Activated B cell treated with CpG ODN at 0.5 μM for 24 hours (primary cell): ENCODE data around the gene MCM3AP. TPM values are rescaled to one million over a fixed set of nuclear protein-coding genes. Genes with fewer than 3 reads are reported as not detected.

ENCODE experiments used
- ATAC-seq: fragments of 200-7000 bp; cut with Tn5 transposase; one replicate; pipeline ENCODE4 v1.10.0; 2021; ENCODE audit warnings: low read depth, mild to moderate bottlenecking, moderate library complexity
- CTCF ChIA-PET: fragments of 350-600 bp; sonication (Branson Sonifier 250); formaldehyde crosslinking; loops from one replicate; lab custom pipeline; 2021; ENCODE audit warnings: antibody characterized with exemption; lab: Charles Lee
- POLR2A ChIA-PET: fragments of 350-600 bp; sonication (Branson Sonifier 250); formaldehyde crosslinking; loops from one replicate; lab custom pipeline; 2021; ENCODE audit warnings: antibody characterized with exemption; lab: Charles Lee
- DNase-seq: peaks from one replicate; pipeline ENCODE4 v3.0.0; 2022
- H3K27ac Mint-ChIP-seq: one replicate; pipeline ENCODE4 v1.8.0; 2020; ENCODE audit warnings: mixed read lengths
- H3K27me3 Mint-ChIP-seq: one replicate; pipeline ENCODE4 v1.8.0; 2021; ENCODE audit warnings: mixed read lengths
- H3K36me3 Mint-ChIP-seq: one replicate; pipeline ENCODE4 v1.8.0; 2021; ENCODE audit warnings: low read depth, mixed read lengths
- H3K4me1 Mint-ChIP-seq: one replicate; pipeline ENCODE4 v1.8.0; 2021; ENCODE audit warnings: mixed read lengths
- H3K4me3 Mint-ChIP-seq: one replicate; pipeline ENCODE4 v1.8.0; 2020; ENCODE audit warnings: mild to moderate bottlenecking, mixed read lengths
- H3K9me3 Mint-ChIP-seq: one replicate; pipeline ENCODE4 v1.8.0; 2020; ENCODE audit warnings: mixed read lengths
- CTCF ChIP-seq: fragments of 200-600 bp; IDR thresholded peaks from one replicate; pipeline ENCODE4 v1.8.0; 2022; ENCODE audit warnings: antibody characterized with exemption, mild to moderate bottlenecking
- intact Hi-C: fragments of 100-400 bp; cut with micrococcal nuclease; formaldehyde crosslinking; loops from one replicate; pipeline ENCODE4 v1.15.1; 2024
- total RNA-seq: library from RNA; stranded (reverse); gene quantifications from 2 replicates; pipeline ENCODE4 v1.2.3, GENCODE V29; 2022

Gene MCM3AP
- total RNA-seq, 1 donor from 2014 or later: 147 TPM

DNA sequence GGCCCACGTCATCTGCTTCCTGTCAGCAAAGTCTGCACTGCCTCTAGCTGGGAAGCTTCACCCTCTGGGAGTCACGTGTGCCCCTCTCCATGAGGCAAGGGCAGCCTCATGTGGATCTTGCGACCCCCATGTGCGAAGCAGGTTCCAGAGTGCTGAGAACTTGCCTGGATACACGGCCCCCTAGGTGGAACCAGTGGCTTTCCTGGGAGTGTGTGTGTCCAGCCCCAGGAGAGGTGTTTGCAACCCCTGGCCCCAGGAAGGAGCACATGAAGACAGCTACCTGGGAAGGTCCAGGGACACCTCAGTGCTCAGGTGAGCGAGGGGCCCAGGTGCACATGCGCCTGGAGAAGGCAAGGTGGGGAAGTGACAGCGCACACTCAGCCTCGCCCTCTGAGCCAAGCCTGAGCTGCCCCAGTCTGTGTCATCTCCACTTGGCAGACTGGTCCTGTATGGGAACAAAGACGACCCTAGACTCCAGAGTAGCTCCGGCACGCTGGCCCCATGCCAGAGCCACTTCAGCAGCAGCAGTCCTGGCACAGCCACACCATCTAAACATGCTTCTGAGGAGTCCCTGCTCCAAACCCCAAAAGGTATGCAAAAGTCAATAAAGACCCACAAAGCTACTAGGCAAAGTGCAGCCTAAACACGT is 65.7 kb downstream of the MCM3AP start:
- intact Hi-C loops: no loop called here
- DNase-seq (no peak), ATAC-seq (no peak)
- Mint-ChIP-seq H3K4me3 (no peak overlapping the region), H3K36me3 (peaks cover 51% of the 10 kb centered on the region), H3K9me3 (no peaks in the 10 kb centered on the region), H3K27ac (no peak overlapping the region), H3K27me3 (no peaks in the 10 kb centered on the region), H3K4me1 (no peaks in the 10 kb centered on the region)
- POLR2A ChIA-PET: no interaction called here
- CTCF ChIA-PET: no interaction called here
- no peak for TF ChIP-seq CTCF

- ATAC-seq (no peak), DNase-seq (no peak)
- H3K27ac Mint-ChIP-seq: no peak overlapping the region
- H3K4me1 Mint-ChIP-seq: no peaks in the 10 kb centered on the region
- intact Hi-C loops: no loop called here
- TF ChIP-seq CTCF: no peak
- POLR2A ChIA-PET: no interaction called here
- no peaks in the 10 kb centered on the region for H3K9me3 Mint-ChIP-seq
- H3K27me3 Mint-ChIP-seq: no peaks in the 10 kb centered on the region
- H3K4me3 Mint-ChIP-seq: no peak overlapping the region
- peaks cover 50% of the 10 kb centered on the region for H3K36me3 Mint-ChIP-seq
- CTCF ChIA-PET: no interaction called here
These were observed 66.4 kb downstream of the MCM3AP start for GRCh38 chr21:46218906-46219590.

GRCh38 chr21:46217511-46218196 is 67.8 kb downstream of the MCM3AP start:
- Mint-ChIP-seq H3K27me3 (no peaks in the 10 kb centered on the region), H3K27ac (no peak overlapping the region), H3K36me3 (peaks cover 53% of the 10 kb centered on the region), H3K4me3 (no peak overlapping the region), H3K4me1 (no peaks in the 10 kb centered on the region), H3K9me3 (no peaks in the 10 kb centered on the region)
- ChIA-PET POLR2A (no interaction called here), CTCF (no interaction called here)
- intact Hi-C loops: no loop called here
- no peak for TF ChIP-seq CTCF
- ATAC-seq: no peak
- DNase-seq: no peak

DNA sequence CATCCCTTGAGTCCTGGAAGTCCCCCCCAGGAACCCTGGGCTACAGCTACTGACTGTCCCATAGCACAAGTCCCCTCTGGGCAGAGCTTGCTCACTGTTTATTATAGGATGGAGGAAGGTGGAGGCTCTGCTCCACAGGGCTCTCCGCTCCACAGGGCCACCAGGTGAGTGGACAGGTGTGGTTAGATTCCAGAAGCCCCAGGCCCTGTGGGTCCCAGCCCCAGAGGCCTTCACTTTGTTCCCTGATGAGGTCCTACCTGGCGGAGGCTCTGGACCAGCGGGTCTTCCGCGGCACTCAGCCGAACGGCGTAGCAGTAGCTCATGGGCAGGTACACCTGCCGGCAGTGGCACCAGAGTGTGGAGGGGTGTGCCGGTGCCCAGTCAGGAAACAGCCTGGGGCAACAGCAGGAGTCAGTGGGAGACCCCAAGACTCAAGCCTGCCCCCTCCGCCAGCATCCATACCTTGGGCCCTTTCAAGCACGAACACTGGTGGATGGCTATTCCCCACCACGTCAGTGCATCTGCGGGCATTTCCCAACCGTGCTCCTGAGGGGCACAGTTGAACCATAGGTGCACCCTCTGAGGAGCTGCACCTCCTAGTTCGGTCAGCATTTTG is 69.2 kb downstream of the MCM3AP start:
- Mint-ChIP-seq H3K27ac (no peak overlapping the region), H3K9me3 (no peaks in the 10 kb centered on the region), H3K36me3 (peaks cover 47% of the 10 kb centered on the region), H3K4me3 (no peak overlapping the region), H3K4me1 (no peaks in the 10 kb centered on the region), H3K27me3 (no peaks in the 10 kb centered on the region)
- intact Hi-C loops: no loop called here
- ATAC-seq (no peak), DNase-seq (no peak)
- ChIA-PET CTCF (no interaction called here), POLR2A (no interaction called here)
- no peak for TF ChIP-seq CTCF
